Colonic mucosa (tissue), 4 donors: ENCODE measurements around the gene DLG2. TPM values are rescaled to one million over a fixed set of nuclear protein-coding genes. Genes with fewer than 3 reads are reported as not detected.
"Not testable (repeated sequence)": the region's sequence is repeated elsewhere in the genome, so short reads cannot be mapped to it uniquely, and the experiment has no call there.

ENCODE experiments used
- DNase-seq: peaks from one replicate; pipeline ENCODE4 v3.0.0-alpha.2; 2020
- H3K27ac ChIP-seq: fragments of 200-600 bp; one replicate; pipeline ENCODE4 v1.8.0; 2021
- H3K27me3 ChIP-seq: fragments of 200-600 bp; one replicate; pipeline ENCODE4 v1.8.0; 2021
- H3K36me3 ChIP-seq: fragments of 200-600 bp; one replicate; pipeline ENCODE4 v1.8.0; 2021
- H3K4me1 ChIP-seq: fragments of 200-600 bp; one replicate; pipeline ENCODE4 v1.8.0; 2021; ENCODE audit warnings: mild to moderate bottlenecking
- H3K4me3 ChIP-seq: fragments of 200-600 bp; one replicate; pipeline ENCODE4 v1.8.0; 2021
- H3K9ac ChIP-seq, 2 donors: one replicate each; pipeline ENCODE4 v1.7.0; 2013; ENCODE audit warnings: control low read depth in 2 of 2, low read depth in 2 of 2, low read length in 2 of 2
- H3K9me3 ChIP-seq: fragments of 200-600 bp; one replicate; pipeline ENCODE4 v1.8.0; 2021
- intact Hi-C: fragments of 100-400 bp; cut with DNase I; formaldehyde crosslinking; loops from one replicate; pipeline ENCODE4 v1.14.1; 2022
- total RNA-seq, 2 donors: library from RNA; stranded (reverse); fragmentation: NEBNext Ultra II Directional in 1 of 2; extraction: Animal tissue kit (Norgen Biotek cat#: 25700) in 1 of 2; gene quantifications; one replicate each; pipeline ENCODE4 v1.2.1, GENCODE V29; 2021
- TF ChIP-seq, protein P1 (sequence below): fragments of 200-600 bp; IDR thresholded peaks from one replicate; pipeline ENCODE4 v1.8.0; 2022; ENCODE audit warnings: antibody characterized with exemption, mild to moderate bottlenecking
- donor health status: healthy.
- donor health status: DM: no; HTN: no; CAD: no.
- donor health status: DM: no; HTN: no; CAD: no.

DLG2 gene
- total RNA-seq, 2 donors from 2014 or later: 1.4 to 3.3 TPM

DNA sequence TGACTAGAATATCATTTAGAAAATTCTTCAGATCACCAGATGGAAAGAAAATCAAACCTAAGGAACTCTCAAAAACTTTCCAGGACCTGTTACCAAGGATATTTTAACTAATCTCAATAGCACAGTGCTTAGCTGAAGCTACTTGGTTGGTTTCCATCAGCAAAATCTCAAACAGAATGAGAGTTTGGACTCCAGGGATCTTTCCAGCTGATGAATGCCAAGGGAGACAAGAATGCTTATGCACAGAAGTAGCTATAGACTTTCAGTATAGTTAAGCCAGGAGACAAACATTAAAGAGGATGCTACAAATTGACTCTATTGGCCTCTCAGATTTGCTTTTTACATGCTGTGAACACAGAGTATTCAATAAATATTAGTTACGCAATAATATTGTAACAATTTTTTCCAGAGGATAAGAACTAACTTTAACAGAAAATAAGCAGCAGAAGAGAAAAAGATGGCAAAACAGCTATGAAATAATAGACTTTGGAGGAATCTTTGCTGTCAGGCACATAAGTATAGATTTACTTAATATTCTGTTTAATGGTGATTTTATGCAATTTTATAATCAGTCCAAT is 331.4 kb downstream of the DLG2 start:
- H3K4me1 ChIP-seq: no peaks in the 10 kb centered on the region
- no peak overlapping the region for H3K27ac ChIP-seq
- no peaks in the 10 kb centered on the region for H3K27me3 ChIP-seq
- no peaks in the 10 kb centered on the region for H3K9me3 ChIP-seq
- H3K36me3 ChIP-seq: no peaks in the 10 kb centered on the region
- TF ChIP-seq, protein P1, sequence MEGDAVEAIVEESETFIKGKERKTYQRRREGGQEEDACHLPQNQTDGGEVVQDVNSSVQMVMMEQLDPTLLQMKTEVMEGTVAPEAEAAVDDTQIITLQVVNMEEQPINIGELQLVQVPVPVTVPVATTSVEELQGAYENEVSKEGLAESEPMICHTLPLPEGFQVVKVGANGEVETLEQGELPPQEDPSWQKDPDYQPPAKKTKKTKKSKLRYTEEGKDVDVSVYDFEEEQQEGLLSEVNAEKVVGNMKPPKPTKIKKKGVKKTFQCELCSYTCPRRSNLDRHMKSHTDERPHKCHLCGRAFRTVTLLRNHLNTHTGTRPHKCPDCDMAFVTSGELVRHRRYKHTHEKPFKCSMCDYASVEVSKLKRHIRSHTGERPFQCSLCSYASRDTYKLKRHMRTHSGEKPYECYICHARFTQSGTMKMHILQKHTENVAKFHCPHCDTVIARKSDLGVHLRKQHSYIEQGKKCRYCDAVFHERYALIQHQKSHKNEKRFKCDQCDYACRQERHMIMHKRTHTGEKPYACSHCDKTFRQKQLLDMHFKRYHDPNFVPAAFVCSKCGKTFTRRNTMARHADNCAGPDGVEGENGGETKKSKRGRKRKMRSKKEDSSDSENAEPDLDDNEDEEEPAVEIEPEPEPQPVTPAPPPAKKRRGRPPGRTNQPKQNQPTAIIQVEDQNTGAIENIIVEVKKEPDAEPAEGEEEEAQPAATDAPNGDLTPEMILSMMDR: no peak
- H3K4me3 ChIP-seq: no peak overlapping the region
- no peak for DNase-seq
- no peak overlapping the region for H3K9ac ChIP-seq
- intact Hi-C loops: no loop called here

DNA sequence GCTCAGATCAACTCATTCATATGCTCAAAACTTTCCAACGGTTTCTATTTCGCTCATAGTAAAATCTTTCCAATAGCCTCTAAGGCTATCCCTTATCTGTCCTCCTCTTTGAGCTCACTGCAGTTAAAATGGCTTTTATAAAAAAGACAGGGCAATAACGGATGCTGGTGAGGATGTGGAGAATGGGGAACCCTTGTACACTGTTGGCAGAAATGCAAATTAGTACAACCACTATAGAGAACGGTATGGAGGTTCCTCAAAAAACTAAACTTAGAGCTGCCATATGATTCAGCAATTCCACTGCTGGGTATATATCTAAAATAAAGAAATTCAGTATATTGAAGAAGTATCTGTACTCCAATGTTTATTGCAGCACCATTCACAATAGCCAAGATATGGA is 345.6 kb downstream of the DLG2 start:
- TF ChIP-seq, protein P1: no peak
- no peak for DNase-seq
- Histone ChIP-seq H3K4me1 (no peaks in the 10 kb centered on the region), H3K9ac (no peak overlapping the region), H3K4me3 (no peak overlapping the region), H3K27ac (no peak overlapping the region), H3K36me3 (no peaks in the 10 kb centered on the region), H3K27me3 (no peaks in the 10 kb centered on the region), H3K9me3 (no peaks in the 10 kb centered on the region)
- intact Hi-C loops: no loop called here

DNA sequence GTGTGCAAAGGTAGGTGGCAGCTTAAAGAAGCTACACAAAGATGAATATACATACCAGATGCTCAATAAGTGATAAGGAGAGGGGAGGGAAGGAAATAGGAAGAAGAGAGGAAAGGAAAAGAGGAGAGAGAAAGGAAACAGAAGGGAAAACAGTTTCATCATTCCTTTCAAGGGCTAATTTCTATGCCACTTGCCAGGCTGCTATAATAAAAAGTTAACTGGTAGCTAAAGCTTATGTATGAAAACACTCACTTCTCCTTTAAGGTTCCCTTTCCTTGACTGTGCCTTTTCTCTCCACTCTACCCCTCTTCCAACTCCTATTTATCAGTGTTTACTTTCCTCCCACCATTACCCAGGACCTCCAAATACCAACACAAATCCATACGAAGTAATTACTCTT is 347.9 kb downstream of the DLG2 start:
- Histone ChIP-seq H3K36me3 (no peaks in the 10 kb centered on the region), H3K27ac (no peak overlapping the region), H3K9ac (no peak overlapping the region), H3K27me3 (no peaks in the 10 kb centered on the region), H3K9me3 (no peaks in the 10 kb centered on the region), H3K4me1 (no peaks in the 10 kb centered on the region), H3K4me3 (no peak overlapping the region)
- TF ChIP-seq, protein P1: no peak
- intact Hi-C loops: no loop called here
- no peak for DNase-seq

DNA sequence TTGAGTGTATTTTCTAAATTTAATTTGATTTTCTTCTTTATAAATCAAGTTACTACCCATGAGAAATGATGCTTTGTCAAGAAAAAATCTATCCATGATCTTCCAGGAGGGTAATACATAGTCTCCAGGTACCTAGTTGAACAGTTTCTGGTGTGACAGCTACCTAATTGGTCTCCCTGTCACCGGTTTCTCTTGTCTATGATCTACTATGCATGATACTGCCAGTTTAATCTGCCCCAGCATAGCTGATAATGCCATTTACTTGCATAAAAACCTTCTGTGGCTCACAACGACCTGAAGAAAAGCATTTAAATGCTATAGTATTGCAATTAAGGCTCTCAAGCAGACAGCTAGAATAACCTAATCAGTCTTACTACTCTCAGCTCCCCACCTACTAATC is 349.5 kb downstream of the DLG2 start:
- Histone ChIP-seq H3K9ac (no peak overlapping the region), H3K36me3 (no peaks in the 10 kb centered on the region), H3K27me3 (no peaks in the 10 kb centered on the region), H3K27ac (no peak overlapping the region), H3K4me3 (no peak overlapping the region), H3K9me3 (no peaks in the 10 kb centered on the region), H3K4me1 (no peaks in the 10 kb centered on the region)
- TF ChIP-seq, protein P1: no peak
- intact Hi-C loops: no loop called here
- no peak for DNase-seq

DNA sequence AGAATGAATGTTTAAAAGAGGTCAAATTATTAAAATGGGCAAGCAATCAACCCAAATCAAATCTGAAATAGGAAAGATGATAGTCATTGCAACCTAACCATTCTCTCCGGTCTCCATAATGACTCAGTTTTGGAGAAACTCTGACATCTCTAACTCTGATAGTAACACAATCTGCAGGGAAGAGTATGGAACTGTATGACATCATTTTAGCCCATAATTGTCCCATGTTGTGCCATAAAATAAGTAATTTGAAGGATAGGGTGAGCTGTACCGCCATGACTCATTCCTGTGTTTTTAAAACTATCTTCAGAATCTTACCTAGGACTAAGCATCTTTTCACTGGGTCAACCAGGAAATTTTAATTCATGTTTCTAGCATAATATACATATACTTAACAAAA is 350.8 kb downstream of the DLG2 start:
- H3K4me3 ChIP-seq: no peak overlapping the region
- intact Hi-C loops: no loop called here

DNA sequence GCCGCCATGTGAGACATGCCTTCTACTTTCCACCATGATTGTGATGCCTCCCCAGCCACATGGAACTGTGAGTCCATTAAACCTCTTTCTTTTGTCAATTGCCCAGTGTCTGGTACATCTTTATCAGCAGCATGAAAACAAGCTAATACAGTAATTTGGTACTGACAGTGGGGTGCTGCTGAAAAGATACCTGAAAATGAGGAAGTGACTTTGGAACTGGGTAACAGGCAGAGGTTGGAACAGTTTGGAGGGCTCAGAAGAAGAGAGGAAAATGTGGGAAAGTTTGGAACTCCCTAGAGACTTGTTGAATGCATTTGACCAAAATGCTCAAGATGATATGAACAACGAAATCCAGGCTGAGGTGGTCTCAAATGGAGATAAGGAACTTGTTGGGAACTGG is 356.8 kb downstream of the DLG2 start:
- H3K4me1 ChIP-seq, H3K27me3 ChIP-seq, intact Hi-C loops, H3K4me3 ChIP-seq, H3K9ac ChIP-seq, H3K36me3 ChIP-seq, DNase-seq, H3K9me3 ChIP-seq, H3K27ac ChIP-seq: not testable (repeated sequence)

More for the DNA sequence above, 350.8 kb downstream of the DLG2 start:
- no peak overlapping the region for H3K27ac ChIP-seq
- no peaks in the 10 kb centered on the region for H3K9me3 ChIP-seq
- no peak overlapping the region for H3K9ac ChIP-seq
- no peaks in the 10 kb centered on the region for H3K4me1 ChIP-seq
- H3K27me3 ChIP-seq: no peaks in the 10 kb centered on the region
- DNase-seq: no peak
- H3K36me3 ChIP-seq: no peaks in the 10 kb centered on the region
- TF ChIP-seq, protein P1: no peak
